Activated CD8-positive, alpha-beta T cell treated with anti-CD3 and anti-CD28 coated beads for 36 hours (primary cell): ENCODE data around the gene ASGR1. TPM values are rescaled to one million over a fixed set of nuclear protein-coding genes. Genes with fewer than 3 reads are reported as not detected.
"Not testable (repeated sequence)": the region's sequence is repeated elsewhere in the genome, so short reads cannot be mapped to it uniquely, and the experiment has no call there.

ENCODE experiments used
- ATAC-seq: fragments of 200-7000 bp; cut with Tn5 transposase; one replicate; pipeline ENCODE4 v1.10.0; 2021; ENCODE audit warnings: mild to moderate bottlenecking, moderate library complexity
- CTCF ChIA-PET: fragments of 350-600 bp; sonication (Branson Sonifier 250); formaldehyde crosslinking; loops from one replicate; lab custom pipeline; 2021; ENCODE audit warnings: antibody characterized with exemption; lab: Charles Lee
- POLR2A ChIA-PET: fragments of 350-600 bp; sonication (Branson Sonifier 250); formaldehyde crosslinking; loops from one replicate; lab custom pipeline; 2021; ENCODE audit warnings: antibody characterized with exemption; lab: Charles Lee
- DNase-seq: peaks from one replicate; pipeline ENCODE4 v3.0.0-alpha.2; 2020
- H3K27ac Mint-ChIP-seq: one replicate; pipeline ENCODE4 v1.8.0; 2021; ENCODE audit warnings: mild to moderate bottlenecking, mixed read lengths
- H3K27me3 Mint-ChIP-seq: one replicate; pipeline ENCODE4 v1.8.0; 2021; ENCODE audit warnings: mixed read lengths
- H3K36me3 Mint-ChIP-seq: one replicate; pipeline ENCODE4 v1.8.0; 2021; ENCODE audit warnings: low read depth, mixed read lengths
- H3K4me1 Mint-ChIP-seq: one replicate; pipeline ENCODE4 v1.8.0; 2021; ENCODE audit warnings: low read depth, mixed read lengths
- H3K4me3 Mint-ChIP-seq: one replicate; pipeline ENCODE4 v1.8.0; 2021; ENCODE audit warnings: mild to moderate bottlenecking, moderate library complexity, mixed read lengths
- H3K9me3 Mint-ChIP-seq: one replicate; pipeline ENCODE4 v1.8.0; 2021; ENCODE audit warnings: mixed read lengths
- intact Hi-C: fragments of 100-400 bp; cut with micrococcal nuclease; formaldehyde crosslinking; loops from one replicate; pipeline ENCODE4 v1.10.0; 2022
- microRNA-seq: library from miRNA; unstranded; fragments of <30 nt; microRNA quantifications from one replicate; pipeline ENCODE4 v1.2.0, GENCODE V29; 2022; ENCODE audit warnings: borderline microRNAs expressed, borderline replicate concordance
- total RNA-seq, 2 experiments: library from RNA; stranded (reverse); gene quantifications; one replicate each; pipeline ENCODE4 v1.2.3, GENCODE V29; 2021
- TF ChIP-seq, protein P1 (sequence below): fragments of 200-600 bp; IDR thresholded peaks from one replicate; pipeline ENCODE4 v1.8.0; 2022; ENCODE audit warnings: antibody characterized with exemption, mild to moderate bottlenecking

Gene ASGR1
- total RNA-seq, 2 experiments from 2014 or later, result 2.6 to 3.9 TPM

DNA sequence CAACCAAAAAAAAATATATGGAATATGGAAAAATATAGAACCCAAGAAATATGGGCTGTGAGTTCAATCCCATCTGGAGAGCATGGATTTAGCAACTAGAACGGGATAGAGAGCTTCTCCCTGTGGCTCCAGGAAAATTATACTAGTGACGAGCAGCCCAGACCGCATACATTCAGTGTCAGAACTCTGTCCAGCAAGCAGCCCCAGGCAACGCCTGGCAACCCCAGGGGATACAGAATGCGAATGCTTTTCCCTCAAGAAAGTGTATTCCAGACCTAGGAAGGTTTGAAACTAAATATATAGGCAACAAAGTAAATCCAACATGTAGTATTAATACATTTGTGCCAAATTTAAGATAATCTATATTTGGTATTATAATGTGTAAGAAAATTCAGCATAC is 51.0 kb downstream of the ASGR1 start:
- intact Hi-C loops, result no loop called here
- ATAC-seq, result no peak

DNA sequence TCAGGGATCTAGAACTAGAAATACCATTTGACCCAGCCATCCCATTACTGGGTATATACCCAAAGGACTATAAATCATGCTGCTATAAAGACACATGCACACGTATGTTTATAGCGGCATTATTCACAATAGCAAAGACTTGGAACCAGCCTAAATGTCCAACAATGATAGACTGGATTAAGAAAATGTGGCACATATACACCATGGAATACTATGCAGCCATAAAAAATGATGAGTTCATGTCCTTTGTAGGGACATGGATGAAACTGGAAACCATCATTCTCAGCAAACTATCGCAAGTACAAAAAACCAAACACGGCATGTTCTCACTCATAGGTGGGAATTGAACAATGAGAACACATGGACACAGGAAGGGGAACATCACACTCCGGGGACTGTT is 51.7 kb downstream of the ASGR1 start:
- H3K27ac Mint-ChIP-seq, POLR2A ChIA-PET, H3K9me3 Mint-ChIP-seq, H3K27me3 Mint-ChIP-seq, ATAC-seq, H3K4me3 Mint-ChIP-seq, H3K36me3 Mint-ChIP-seq, intact Hi-C loops, DNase-seq: not testable (repeated sequence)
- peaks cover 11% of the 10 kb centered on the region for H3K4me1 Mint-ChIP-seq
- CTCF ChIA-PET, result interaction anchor here (1.6 kb wide), 1 partner anchor 82 kb away, joined by 3 read pairs; no protein-coding TSS in a partner anchor

More for the DNA sequence above, 51.0 kb downstream of the ASGR1 start:
- TF ChIP-seq, protein P1, sequence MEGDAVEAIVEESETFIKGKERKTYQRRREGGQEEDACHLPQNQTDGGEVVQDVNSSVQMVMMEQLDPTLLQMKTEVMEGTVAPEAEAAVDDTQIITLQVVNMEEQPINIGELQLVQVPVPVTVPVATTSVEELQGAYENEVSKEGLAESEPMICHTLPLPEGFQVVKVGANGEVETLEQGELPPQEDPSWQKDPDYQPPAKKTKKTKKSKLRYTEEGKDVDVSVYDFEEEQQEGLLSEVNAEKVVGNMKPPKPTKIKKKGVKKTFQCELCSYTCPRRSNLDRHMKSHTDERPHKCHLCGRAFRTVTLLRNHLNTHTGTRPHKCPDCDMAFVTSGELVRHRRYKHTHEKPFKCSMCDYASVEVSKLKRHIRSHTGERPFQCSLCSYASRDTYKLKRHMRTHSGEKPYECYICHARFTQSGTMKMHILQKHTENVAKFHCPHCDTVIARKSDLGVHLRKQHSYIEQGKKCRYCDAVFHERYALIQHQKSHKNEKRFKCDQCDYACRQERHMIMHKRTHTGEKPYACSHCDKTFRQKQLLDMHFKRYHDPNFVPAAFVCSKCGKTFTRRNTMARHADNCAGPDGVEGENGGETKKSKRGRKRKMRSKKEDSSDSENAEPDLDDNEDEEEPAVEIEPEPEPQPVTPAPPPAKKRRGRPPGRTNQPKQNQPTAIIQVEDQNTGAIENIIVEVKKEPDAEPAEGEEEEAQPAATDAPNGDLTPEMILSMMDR, result no peak
- Mint-ChIP-seq H3K36me3 (no peaks in the 10 kb centered on the region), H3K4me1 (peaks cover 16% of the 10 kb centered on the region), H3K27ac (no peak overlapping the region), H3K4me3 (no peak overlapping the region), H3K27me3 (peaks cover 3% of the 10 kb centered on the region), H3K9me3 (no peaks in the 10 kb centered on the region)
- no peak for DNase-seq
- POLR2A ChIA-PET, result no interaction called here
- CTCF ChIA-PET, result interaction anchor here (1.6 kb wide), 2 partner anchors 82 to 84 kb away, joined by 3 to 5 read pairs; partner anchors contain the start of gene SLC16A11

DNA sequence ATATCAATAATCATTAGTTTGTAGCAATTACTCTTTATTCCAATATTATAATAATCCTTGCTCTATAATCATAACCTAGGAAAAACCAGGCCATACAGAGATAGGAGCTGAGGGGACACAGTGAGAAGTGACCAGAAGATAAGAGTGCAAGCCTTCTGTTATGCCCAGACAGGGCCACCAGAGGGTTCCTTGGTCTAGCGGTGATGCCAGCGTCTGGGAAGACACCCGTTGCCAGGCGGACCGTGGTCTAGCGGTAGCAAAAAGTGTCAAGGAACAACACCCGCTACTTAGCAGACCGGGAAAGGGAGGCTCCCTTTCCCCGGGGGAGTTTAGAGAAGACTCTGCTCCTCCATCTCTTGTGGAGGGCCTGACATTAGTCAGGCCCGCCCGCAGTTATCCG is 52.8 kb downstream of the ASGR1 start:
- CTCF ChIA-PET, result interaction anchor here (0.8 kb wide), 1 partner anchor 72 kb away, joined by 3 read pairs; no protein-coding TSS in a partner anchor
- H3K4me1 Mint-ChIP-seq, intact Hi-C loops, H3K27ac Mint-ChIP-seq, POLR2A ChIA-PET, H3K36me3 Mint-ChIP-seq, ATAC-seq, H3K4me3 Mint-ChIP-seq, DNase-seq, H3K27me3 Mint-ChIP-seq, H3K9me3 Mint-ChIP-seq: not testable (repeated sequence)

DNA sequence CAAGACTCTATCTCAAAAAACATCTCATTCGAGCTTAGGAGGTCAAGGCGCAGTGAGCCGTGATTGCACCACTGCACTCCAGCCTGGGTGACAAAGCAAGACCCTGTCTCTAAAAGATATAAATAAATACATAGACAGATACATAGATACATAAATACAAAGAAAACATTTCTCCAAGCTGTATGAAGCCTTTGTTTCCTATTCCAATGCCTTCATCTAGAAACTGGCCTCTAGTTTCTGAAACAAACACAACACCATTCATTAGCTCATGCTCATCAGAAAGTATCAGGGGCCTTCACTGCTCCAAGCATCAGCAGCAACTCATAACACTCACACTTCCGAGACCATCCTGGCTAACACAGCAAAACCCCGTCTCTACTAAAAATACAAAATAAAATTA is 54.2 kb downstream of the ASGR1 start:
- Mint-ChIP-seq H3K27me3 (peaks cover 13% of the 10 kb centered on the region), H3K9me3 (no peaks in the 10 kb centered on the region), H3K4me1 (no peaks in the 10 kb centered on the region), H3K36me3 (no peaks in the 10 kb centered on the region), H3K27ac (no peak overlapping the region), H3K4me3 (no peak overlapping the region)
- TF ChIP-seq, protein P1, result no peak
- CTCF ChIA-PET, result interaction anchor here (1.3 to 3.9 kb wide), 2 partner anchors 12 to 79 kb away, joined by 4 to 12 read pairs; no protein-coding TSS in a partner anchor
- no peak for ATAC-seq
- POLR2A ChIA-PET, result interaction anchor here (0.6 kb wide), 1 partner anchor 50 kb away, joined by 3 read pairs; no protein-coding TSS in a partner anchor
- no peak for DNase-seq
- intact Hi-C loops, result no loop called here

DNA sequence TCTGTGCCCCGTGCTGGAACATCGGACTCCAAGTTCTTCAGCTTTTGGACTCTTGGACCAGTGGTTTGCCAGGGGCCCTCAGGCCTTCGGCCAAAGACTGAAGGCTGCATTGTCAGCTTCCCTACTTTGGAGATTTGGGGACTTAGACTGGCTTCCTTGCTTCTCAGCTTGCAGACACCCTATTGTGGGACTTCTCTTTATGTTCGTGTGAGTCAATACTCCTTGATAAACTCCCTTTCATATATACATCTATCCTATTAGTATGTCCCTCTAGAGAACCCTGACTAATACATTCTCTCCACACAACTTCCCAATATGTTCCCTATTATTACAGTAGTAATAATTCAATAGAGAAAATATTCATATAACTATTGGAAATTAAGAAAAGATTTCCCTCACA is 55.3 kb downstream of the ASGR1 start:
- ChIA-PET POLR2A (no interaction called here), CTCF (interaction anchor here (1.6 to 3.9 kb wide), 2 partner anchors 9 to 13 kb away, joined by 7 to 12 read pairs; no protein-coding TSS in a partner anchor)
- Mint-ChIP-seq H3K36me3 (no peaks in the 10 kb centered on the region), H3K27me3 (peaks cover 19% of the 10 kb centered on the region), H3K9me3 (no peaks in the 10 kb centered on the region), H3K4me3 (no peak overlapping the region), H3K4me1 (no peaks in the 10 kb centered on the region), H3K27ac (no peak overlapping the region)
- no peak for DNase-seq
- intact Hi-C loops, result no loop called here
- TF ChIP-seq, protein P1, result no peak
- ATAC-seq, result no peak

Small RNAs within 50 kb of the gene (microRNA-seq; reads per million reads assigned to microRNA genes)
- gene MIR324, result 1,988 reads per million, percentile 91 among the genes with 10 or more reads in this experiment

Other genes with a start within 250 kb of the ASGR1 start
- not detected for gene ALOX12, start 183.3 kb downstream of the ASGR1 start, total RNA-seq
- gene RNASEK, start 166.7 kb downstream of the ASGR1 start, total RNA-seq, result 100 to 1,000 TPM in 1 of 2 experiments, 10 to 100 TPM in 1; 98.4 to 107 TPM
- 1 to 10 TPM; 1.2 to 2.4 TPM for gene BCL6B, start 156.3 kb downstream of the ASGR1 start, total RNA-seq
- gene SLC16A13, start 143.4 kb downstream of the ASGR1 start, total RNA-seq, result 1 to 10 TPM; 4.8 to 5.9 TPM
- gene SLC16A11, start 135.3 kb downstream of the ASGR1 start, total RNA-seq, result 1 to 10 TPM; 3.1 to 3.4 TPM
- gene CLEC10A, start 99.1 kb downstream of the ASGR1 start, total RNA-seq, result not detected
- not detected for gene ASGR2, start 64.5 kb downstream of the ASGR1 start, total RNA-seq
- gene DLG4, start 40.5 kb upstream of the ASGR1 start, total RNA-seq, result 1 to 10 TPM; 9.5 to 9.7 TPM
- gene ACADVL, start 40.6 kb upstream of the ASGR1 start, total RNA-seq, result 100 to 1,000 TPM; 288 to 291 TPM
- gene DVL2, start 55.1 kb upstream of the ASGR1 start, total RNA-seq, result 10 to 100 TPM; 50.0 to 53.6 TPM
- 10 to 100 TPM; 17.8 to 24.4 TPM for gene PHF23, start 60.1 kb upstream of the ASGR1 start, total RNA-seq
- gene GABARAP, start 63.1 kb upstream of the ASGR1 start, total RNA-seq, result 100 to 1,000 TPM; 104 to 118 TPM
- 100 to 1,000 TPM; 159 to 160 TPM for gene CTDNEP1, start 72.4 kb upstream of the ASGR1 start, total RNA-seq
- gene ELP5, start 72.8 kb upstream of the ASGR1 start, total RNA-seq, result 10 to 100 TPM; 80.2 to 85.4 TPM
- gene CLDN7, start 83.1 kb upstream of the ASGR1 start, total RNA-seq, result 1 to 10 TPM; 1.5 to 1.7 TPM
- under 1 TPM; 0.07 to 0.25 TPM for gene SLC2A4, start 102.3 kb upstream of the ASGR1 start, total RNA-seq
- under 1 TPM; 0.56 to 0.83 TPM for gene YBX2, start 115.3 kb upstream of the ASGR1 start, total RNA-seq
- 1,000 to 10,000 TPM; 1,064 TPM for gene EIF5A, start 128.3 kb upstream of the ASGR1 start, total RNA-seq
- 10 to 100 TPM; 31.8 to 36.8 TPM for gene GPS2, start 136.0 kb upstream of the ASGR1 start, total RNA-seq
- 10 to 100 TPM; 36.2 to 40.4 TPM for gene NEURL4, start 150.0 kb upstream of the ASGR1 start, total RNA-seq
- 100 to 1,000 TPM; 309 to 342 TPM for gene ACAP1, start 157.2 kb upstream of the ASGR1 start, total RNA-seq
- 10 to 100 TPM; 11.0 to 11.2 TPM for gene KCTD11, start 172.8 kb upstream of the ASGR1 start, total RNA-seq
- not detected for gene TMEM95, start 175.8 kb upstream of the ASGR1 start, total RNA-seq
- 1 to 10 TPM; 6.8 to 6.9 TPM for gene TNK1, start 201.7 kb upstream of the ASGR1 start, total RNA-seq
- gene PLSCR3, start 215.2 kb upstream of the ASGR1 start, total RNA-seq, result 10 to 100 TPM; 62.6 to 71.1 TPM
- gene TMEM256, start 224.7 kb upstream of the ASGR1 start, total RNA-seq, result 10 to 100 TPM; 55.8 to 60.6 TPM
- 10 to 100 TPM in 1 of 2 experiments, 1 to 10 TPM in 1; 9.4 to 10.9 TPM for gene NLGN2, start 228.5 kb upstream of the ASGR1 start, total RNA-seq
- under 1 TPM in 1 of 2 experiments, not detected in 1; 0.36 TPM for gene SPEM1, start 241.0 kb upstream of the ASGR1 start, total RNA-seq
- gene SPEM2, start 246.2 kb upstream of the ASGR1 start, total RNA-seq, result not detected
- gene SPEM3, start 249.5 kb upstream of the ASGR1 start, total RNA-seq, result not detected